ENCODE data around the gene TOMM40L. TPM values are rescaled to one million over a fixed set of nuclear protein-coding genes. Genes with fewer than 3 reads are reported as not detected.
A peak's percentile ranks its signal among the peaks of the same experiment; 100 is the strongest.

TOMM40L gene
- polyA plus RNA-seq, 1 donor from 2014 or later = 32.5 TPM

- Histone ChIP-seq H3K27ac (ENCODE audit: low read length) (no peak overlapping the region), H4K20me1 (ENCODE audit: insufficient read depth) (no peaks in the 10 kb centered on the region), H3K4me2 (ENCODE audit: low read length) (no peak overlapping the region), H3K4me3 (ENCODE audit: low read length) (no peak overlapping the region), H3K9ac (ENCODE audit: low read length) (no peak overlapping the region), H3F3A (ENCODE audit: insufficient read depth, low read length, poor library complexity, severe bottlenecking) (no peaks in the 10 kb centered on the region), H3K79me2 (replicated peaks; ENCODE audit: insufficient read depth, low read length) (peaks cover 22% of the 10 kb centered on the region), H2AFZ (ENCODE audit: low read depth, low read length) (no peak overlapping the region), H3K9me2 (ENCODE audit: insufficient read depth, low read length) (no peaks in the 10 kb centered on the region), H3K36me3 (ENCODE audit: insufficient read depth, low read length) (peaks cover 11% of the 10 kb centered on the region), H3K9me3 (ENCODE audit: low read length) (no peaks in the 10 kb centered on the region), H3K27me3 (ENCODE audit: insufficient read depth, low read depth, low read length) (no peaks in the 10 kb centered on the region)
- no peak for TF ChIP-seq SMC3 (conservative IDR thresholded peaks at IDR 0.05; ENCODE audit: poor library complexity)
- TF ChIP-seq MXI1 (conservative IDR thresholded peaks at IDR 0.05; ENCODE audit: poor library complexity, severe bottlenecking) = no peak
- TF ChIP-seq POLR2AphosphoS5 (IDR thresholded peaks at IDR 0.05) = no peak
- no peak for TF ChIP-seq CTCF (IDR thresholded peaks at IDR 0.05; ENCODE audit: poor library complexity, severe bottlenecking)
- TF ChIP-seq EZH2 (IDR thresholded peaks at IDR 0.05; ENCODE audit: borderline replicate concordance, insufficient read depth, low read length, poor library complexity, severe bottlenecking) = no peak
- no peak for TF ChIP-seq REST (IDR thresholded peaks at IDR 0.05; ENCODE audit: borderline replicate concordance)
These were observed 18.7 kb upstream of the TOMM40L start for GRCh38 chr1:161207173-161207572.

GRCh38 chr1:161209790-161210409 is 16.0 kb upstream of the TOMM40L start:
- no peaks in the 10 kb centered on the region for H3K9me3 ChIP-seq (ENCODE audit: low read length)
- no peaks in the 10 kb centered on the region for H3F3A ChIP-seq (ENCODE audit: insufficient read depth, low read length, poor library complexity, severe bottlenecking)
- no peaks in the 10 kb centered on the region for H3K27me3 ChIP-seq (ENCODE audit: insufficient read depth, low read depth, low read length)
- no peaks in the 10 kb centered on the region for H3K79me2 ChIP-seq (replicated peaks; ENCODE audit: insufficient read depth, low read length)
- no peak overlapping the region for H3K4me3 ChIP-seq (ENCODE audit: low read length)
- TF ChIP-seq RAD21 (conservative IDR thresholded peaks at IDR 0.05) (peak; percentile 83), POLR2AphosphoS5 (IDR thresholded peaks at IDR 0.05) (no peak), SMC3 (conservative IDR thresholded peaks at IDR 0.05; ENCODE audit: poor library complexity) (peak; percentile 86), CTCF (IDR thresholded peaks at IDR 0.05; ENCODE audit: poor library complexity, severe bottlenecking) (peak; percentile 87), EZH2 (IDR thresholded peaks at IDR 0.05; ENCODE audit: borderline replicate concordance, insufficient read depth, low read length, poor library complexity, severe bottlenecking) (no peak), MXI1 (conservative IDR thresholded peaks at IDR 0.05; ENCODE audit: poor library complexity, severe bottlenecking) (no peak), TAF1 (IDR thresholded peaks at IDR 0.05; ENCODE audit: low read depth) (no peak)
- H3K9ac ChIP-seq (ENCODE audit: low read length) = no peak overlapping the region
- no peak overlapping the region for H2AFZ ChIP-seq (ENCODE audit: low read depth, low read length)
- no peaks in the 10 kb centered on the region for H3K9me2 ChIP-seq (ENCODE audit: insufficient read depth, low read length)
- peaks cover 13% of the 10 kb centered on the region for H3K36me3 ChIP-seq (ENCODE audit: insufficient read depth, low read length)
- H3K4me2 ChIP-seq (ENCODE audit: low read length) = no peak overlapping the region
- H4K20me1 ChIP-seq (ENCODE audit: insufficient read depth) = no peaks in the 10 kb centered on the region
- no peak overlapping the region for H3K27ac ChIP-seq (ENCODE audit: low read length)
